Keratinocyte (primary cell): ENCODE data around the gene SLC6A17.

Experiments used
- EZH2 ChIP-seq: IDR thresholded peaks from one replicate; pipeline ENCODE4 v1.6.1; 2012; ENCODE audit warnings: inconsistent platforms, mild to moderate bottlenecking, low read length, moderate library complexity
- TF ChIP-seq, protein P1 (sequence below), 3 experiments: IDR thresholded peaks in 1 of 3; conservative IDR thresholded peaks in 1 of 3; optimal IDR thresholded peaks in 1 of 3; 2 replicates in 2 of 3; 3 replicates in 1 of 3; pipeline versions ENCODE3 to v1.5.1; 2011; ENCODE audit warnings: low read length in 3 of 3, mild to moderate bottlenecking in 3 of 3, moderate library complexity in 2 of 3, control low read depth in 1 of 3, inconsistent platforms in 1 of 3; ENCODE audit not compliant: insufficient read depth in 2 of 3; ENCODE audit errors: extremely low read depth in 1 of 3

DNA sequence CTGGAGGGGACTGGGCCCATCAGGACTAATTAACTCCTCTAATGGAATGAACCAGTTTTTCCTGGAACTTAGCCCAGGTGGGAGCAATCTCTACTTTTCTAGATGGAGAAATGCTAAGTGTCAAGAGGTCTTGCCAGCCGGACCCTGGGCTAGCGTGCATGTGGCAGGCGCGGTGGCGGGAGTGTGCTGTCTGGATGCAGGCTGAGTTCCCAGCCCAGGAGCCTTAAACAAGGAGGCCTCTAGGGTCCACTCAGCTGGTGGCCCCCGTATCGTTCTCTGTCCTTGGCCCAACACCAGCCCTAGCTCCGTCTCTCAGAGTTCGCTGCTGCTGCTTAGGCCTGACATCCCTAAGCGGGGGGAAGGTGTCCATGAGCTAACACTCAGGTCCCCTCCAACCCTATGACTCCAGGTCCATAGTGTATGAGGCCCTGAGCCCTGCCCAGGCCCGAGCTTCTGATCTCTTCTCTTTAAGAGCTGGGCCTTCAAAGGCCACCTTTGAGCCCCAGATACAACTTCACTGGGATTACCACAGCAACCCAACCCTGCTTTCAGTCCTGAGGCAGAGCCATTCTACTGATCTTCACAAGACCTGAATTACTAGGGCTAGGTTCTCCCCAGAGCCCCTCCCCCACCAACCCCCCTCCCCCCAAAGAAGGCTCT, 56.1 kb downstream of the SLC6A17 start:
- TF ChIP-seq EZH2, result no peak
- TF ChIP-seq, protein P1, sequence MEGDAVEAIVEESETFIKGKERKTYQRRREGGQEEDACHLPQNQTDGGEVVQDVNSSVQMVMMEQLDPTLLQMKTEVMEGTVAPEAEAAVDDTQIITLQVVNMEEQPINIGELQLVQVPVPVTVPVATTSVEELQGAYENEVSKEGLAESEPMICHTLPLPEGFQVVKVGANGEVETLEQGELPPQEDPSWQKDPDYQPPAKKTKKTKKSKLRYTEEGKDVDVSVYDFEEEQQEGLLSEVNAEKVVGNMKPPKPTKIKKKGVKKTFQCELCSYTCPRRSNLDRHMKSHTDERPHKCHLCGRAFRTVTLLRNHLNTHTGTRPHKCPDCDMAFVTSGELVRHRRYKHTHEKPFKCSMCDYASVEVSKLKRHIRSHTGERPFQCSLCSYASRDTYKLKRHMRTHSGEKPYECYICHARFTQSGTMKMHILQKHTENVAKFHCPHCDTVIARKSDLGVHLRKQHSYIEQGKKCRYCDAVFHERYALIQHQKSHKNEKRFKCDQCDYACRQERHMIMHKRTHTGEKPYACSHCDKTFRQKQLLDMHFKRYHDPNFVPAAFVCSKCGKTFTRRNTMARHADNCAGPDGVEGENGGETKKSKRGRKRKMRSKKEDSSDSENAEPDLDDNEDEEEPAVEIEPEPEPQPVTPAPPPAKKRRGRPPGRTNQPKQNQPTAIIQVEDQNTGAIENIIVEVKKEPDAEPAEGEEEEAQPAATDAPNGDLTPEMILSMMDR (optimal IDR thresholded peaks at IDR 0.05 in 1 of 3, IDR thresholded peaks at IDR 0.05 in 1 of 3, conservative IDR thresholded peaks at IDR 0.05 in 1 of 3; ENCODE audit: extremely low read depth in 1 of 3, insufficient read depth in 2 of 3, low read length in 3 of 3), result no peak
